Ovary (tissue), 9 donors: ENCODE data around the gene TSPO. TPM values are rescaled to one million over a fixed set of nuclear protein-coding genes. Genes with fewer than 3 reads are reported as not detected.

Source experiments
- DNase-seq, 5 donors: peaks; one replicate each; pipeline ENCODE4 v3.0.0-alpha.2; 2019 to 2020
- H3K27ac ChIP-seq, 2 donors: fragments of 200-600 bp; one replicate each; pipeline versions ENCODE4 v1.5.1 to v1.8.0; 2019 to 2022
- H3K27me3 ChIP-seq: fragments of 200-600 bp; one replicate; pipeline ENCODE4 v1.8.0; 2022
- H3K36me3 ChIP-seq: fragments of 200-600 bp; sonication (generic); one replicate; pipeline ENCODE4 v1.5.1; 2019
- H3K4me1 ChIP-seq: one replicate; pipeline ENCODE4 v1.8.1; 2013; ENCODE audit warnings: mild to moderate bottlenecking, moderate library complexity; ENCODE audit not compliant: insufficient read depth
- H3K4me3 ChIP-seq: fragments of 200-600 bp; sonication (generic); one replicate; pipeline ENCODE4 v1.5.1; 2017
- H3K9me3 ChIP-seq, 2 donors: fragments of 200-600 bp in 1 of 2; sonication (generic) in 1 of 2; one replicate each; pipeline versions ENCODE4 v1.5.1 to v1.8.1; 2013 to 2019; ENCODE audit warnings: mild to moderate bottlenecking in 1 of 2, moderate library complexity in 1 of 2
- CTCF ChIP-seq, 3 donors: fragments of 450-650 bp in 2 of 3; fragments of 200-600 bp in 1 of 3; IDR thresholded peaks; one replicate each; pipeline versions ENCODE4 v1.5.1 to v1.8.0; 2016 to 2022; ENCODE audit warnings: antibody characterized with exemption in 3 of 3, mild to moderate bottlenecking in 1 of 3
- EP300 ChIP-seq: sonication (generic); formaldehyde crosslinking; IDR thresholded peaks from one replicate; pipeline ENCODE4 v1.6.1; 2017; ENCODE audit warnings: antibody characterized with exemption
- POLR2A ChIP-seq: fragments of 450-650 bp; IDR thresholded peaks from one replicate; pipeline ENCODE4 v1.6.1; 2017; ENCODE audit warnings: antibody characterized with exemption, mild to moderate bottlenecking, moderate library complexity
- WGBS, 3 donors: extraction: QIAGEN DNeasy Blood & Tissue Kit in 1 of 3; methylation state at CpG; one replicate each; pipeline versions ENCODE4 v1.1.5 to v1.1.7; 2013 to 2017; 5-methylcytosine and 5-hydroxymethylcytosine counted together
- intact Hi-C, 4 donors: fragments of 100-400 bp; cut with DNase I; formaldehyde crosslinking; loops; one replicate each; pipeline versions ENCODE4 v1.11.0 to v1.15.1; 2022 to 2023
- polyA plus RNA-seq, 2 donors: library from polyadenylated mRNA; stranded (reverse); fragments of 200-250 nt in 1 of 2; fragments of 350-450 nt in 1 of 2; fragmentation: Illumina TruSeq in 1 of 2; extraction: RNeasy Lipid Tissue Mini Kit (QIAGEN cat#74804) in 1 of 2; gene quantifications; one replicate each; pipeline ENCODE4 v1.2.3, GENCODE V29; 2013 to 2014
- total RNA-seq, 7 donors: library from RNA; depleted of rRNA in 2 of 7; stranded (reverse); fragments of >200 nt in 2 of 7; fragmentation: NEBNext Ultra II Directional in 3 of 7; extraction: Animal tissue kit (Norgen Biotek cat#: 25700) in 3 of 7; gene quantifications; one replicate each; pipeline versions ENCODE4 v1.1.0 to v1.2.4, GENCODE V29; 2016 to 2023
- donor health status: DM: no; HTN: no; CAD: no; lungs with moderate emphysema.
- donor health status: DM: no; HTN: no; CAD: no.
- donor health status: Bipolar disorder and iron deficiency.
- donor health status: DM: yes; HTN: yes; CAD: no.
- donor health status: DM: no; HTN: no; CAD: no.
- donor health status: DM: yes; HTN: yes; CAD: no.

TSPO gene
- total and polyA plus RNA-seq, 9 donors: 1.3 to 263 (median 79.1) TPM

GRCh38 chr22:43173566-43173965 is 22.2 kb downstream of the TSPO start:
- intact Hi-C loops: no loop called here
- Histone ChIP-seq H3K27me3 (no peaks in the 10 kb centered on the region), H3K36me3 (peaks cover 7% of the 10 kb centered on the region), H3K27ac (no peak overlapping the region), H3K4me3 (no peak overlapping the region), H3K9me3 (no peaks in the 10 kb centered on the region), H3K4me1 (no peaks in the 10 kb centered on the region)
- no peak for DNase-seq
- 96 to 98% (median 96%) methylated on average over 9 of the region's 9 CpGs for WGBS, 3 donors
- TF ChIP-seq EP300: no peak
- TF ChIP-seq POLR2A: no peak
- TF ChIP-seq CTCF (IDR thresholded peaks at IDR 0.05): no peak

GRCh38 chr22:43173976-43174720 is 22.8 kb downstream of the TSPO start:
- H3K27me3 ChIP-seq: no peaks in the 10 kb centered on the region
- no peak for TF ChIP-seq POLR2A
- no peak for TF ChIP-seq CTCF (IDR thresholded peaks at IDR 0.05)
- no peak for TF ChIP-seq EP300
- intact Hi-C loops: no loop called here
- peaks cover 7% of the 10 kb centered on the region for H3K36me3 ChIP-seq
- DNase-seq: peak in 1 of 5 donors; percentile 31
- H3K4me1 ChIP-seq: no peaks in the 10 kb centered on the region
- no peak overlapping the region for H3K27ac ChIP-seq
- H3K9me3 ChIP-seq: no peaks in the 10 kb centered on the region
- H3K4me3 ChIP-seq: no peak overlapping the region
- WGBS, 3 donors: 93 to 95% (median 94%) methylated on average over 37 to 39 of the region's 39 CpGs

GRCh38 chr22:43174941-43175531 is 23.7 kb downstream of the TSPO start:
- Histone ChIP-seq H3K27ac (no peak overlapping the region), H3K27me3 (no peaks in the 10 kb centered on the region), H3K4me1 (no peaks in the 10 kb centered on the region), H3K9me3 (no peaks in the 10 kb centered on the region), H3K4me3 (no peak overlapping the region), H3K36me3 (peaks cover 7% of the 10 kb centered on the region)
- no peak for TF ChIP-seq EP300
- intact Hi-C loops: no loop called here
- no peak for DNase-seq
- 84 to 89% (median 89%) methylated on average over 8 to 9 of the region's 9 CpGs for WGBS, 3 donors

GRCh38 chr22:43176090-43176489 is 24.7 kb downstream of the TSPO start:
- whole genome bisulfite sequencing, 3 donors: 77 to 81% (median 77%) methylated on average over 15 of the region's 15 CpGs
- DNase-seq: peak in 1 of 5 donors; percentile 35
- Histone ChIP-seq H3K27me3 (no peaks in the 10 kb centered on the region), H3K27ac (no peak overlapping the region), H3K9me3 (no peaks in the 10 kb centered on the region), H3K36me3 (peaks cover 7% of the 10 kb centered on the region), H3K4me1 (no peaks in the 10 kb centered on the region), H3K4me3 (no peak overlapping the region)
- intact Hi-C loops: no loop called here
- TF ChIP-seq CTCF (IDR thresholded peaks at IDR 0.05) (no peak), POLR2A (no peak), EP300 (no peak)

GRCh38 chr22:43177479-43177878 is 26.1 kb downstream of the TSPO start:
- H3K27me3 ChIP-seq: no peaks in the 10 kb centered on the region
- H3K36me3 ChIP-seq: peaks cover 7% of the 10 kb centered on the region
- no peak overlapping the region for H3K4me3 ChIP-seq
- intact Hi-C loops: no loop called here
- no peak for TF ChIP-seq EP300
- no peak for TF ChIP-seq POLR2A
- TF ChIP-seq CTCF (IDR thresholded peaks at IDR 0.05): no peak
- no peak overlapping the region for H3K27ac ChIP-seq
- 86 to 91% (median 90%) methylated on average over 7 of the region's 7 CpGs for WGBS, 3 donors
- no peak for DNase-seq
- H3K4me1 ChIP-seq: no peaks in the 10 kb centered on the region
- H3K9me3 ChIP-seq: no peaks in the 10 kb centered on the region
